Thyroid gland (tissue), 4 donors: ENCODE measurements around the gene CEP152.

Source experiments
- POLR2A ChIP-seq, 2 donors: fragments of 450-650 bp; IDR thresholded peaks; one replicate each; pipeline ENCODE4 v1.6.1; 2017; ENCODE audit warnings: antibody characterized with exemption in 2 of 2, mild to moderate bottlenecking in 2 of 2, moderate library complexity in 1 of 2
- TF ChIP-seq, protein P1 (sequence below), 6 experiments: fragments of 200-600 bp in 3 of 6; fragments of 450-650 bp in 3 of 6; sonication (generic) in 3 of 6; IDR thresholded peaks; one replicate each; pipeline ENCODE4 v1.5.1; 2016 to 2019; ENCODE audit warnings: antibody characterized with exemption in 6 of 6, mild to moderate bottlenecking in 2 of 6, inconsistent platforms in 1 of 6, moderate library complexity in 1 of 6

GRCh38 chr15:48855501-48856440, 44.9 kb upstream of the CEP152 start:
- TF ChIP-seq POLR2A (IDR thresholded peaks at IDR 0.05): no peak
- TF ChIP-seq, protein P1, sequence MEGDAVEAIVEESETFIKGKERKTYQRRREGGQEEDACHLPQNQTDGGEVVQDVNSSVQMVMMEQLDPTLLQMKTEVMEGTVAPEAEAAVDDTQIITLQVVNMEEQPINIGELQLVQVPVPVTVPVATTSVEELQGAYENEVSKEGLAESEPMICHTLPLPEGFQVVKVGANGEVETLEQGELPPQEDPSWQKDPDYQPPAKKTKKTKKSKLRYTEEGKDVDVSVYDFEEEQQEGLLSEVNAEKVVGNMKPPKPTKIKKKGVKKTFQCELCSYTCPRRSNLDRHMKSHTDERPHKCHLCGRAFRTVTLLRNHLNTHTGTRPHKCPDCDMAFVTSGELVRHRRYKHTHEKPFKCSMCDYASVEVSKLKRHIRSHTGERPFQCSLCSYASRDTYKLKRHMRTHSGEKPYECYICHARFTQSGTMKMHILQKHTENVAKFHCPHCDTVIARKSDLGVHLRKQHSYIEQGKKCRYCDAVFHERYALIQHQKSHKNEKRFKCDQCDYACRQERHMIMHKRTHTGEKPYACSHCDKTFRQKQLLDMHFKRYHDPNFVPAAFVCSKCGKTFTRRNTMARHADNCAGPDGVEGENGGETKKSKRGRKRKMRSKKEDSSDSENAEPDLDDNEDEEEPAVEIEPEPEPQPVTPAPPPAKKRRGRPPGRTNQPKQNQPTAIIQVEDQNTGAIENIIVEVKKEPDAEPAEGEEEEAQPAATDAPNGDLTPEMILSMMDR (IDR thresholded peaks at IDR 0.05): peak in 4 of 6 experiments; percentile 55 to 75 (median 64)
